Retinal pigment epithelial cell (primary cell): Measurements from ENCODE around the gene GPR15.

Source experiments
- DNase-seq: peaks from one replicate; pipeline ENCODE4 v3.0.0-alpha.2; 2010; ENCODE audit warnings: low read depth
- H3K4me3 ChIP-seq: 2 replicates; pipeline ENCODE4 v1.5.1; 2011; ENCODE audit warnings: mild to moderate bottlenecking, low read length, control low read depth, moderate library complexity
- CTCF ChIP-seq: conservative IDR thresholded peaks from 2 replicates; pipeline ENCODE4 v1.5.1; 2011; ENCODE audit warnings: low read depth, low read length, control low read depth, inconsistent platforms

GPR15 gene

GRCh38 chr3:98531622-98532274 lies at the start of gene GPR15:
Gene GPR15 (plus strand): TSS chr3:98531978. CDS start chr3:98532034, 56 bp downstream.
- TF ChIP-seq CTCF: no peak
- H3K4me3 ChIP-seq: no peak within 1 kb of the TSS
- DNase-seq: no peak

GRCh38 chr3:98482717-98483482 lies 48.9 kb upstream of the GPR15 start:
- no peak for TF ChIP-seq CTCF
- no peak overlapping the region for H3K4me3 ChIP-seq
- no peak for DNase-seq

GRCh38 chr3:98483626-98484025 lies 48.2 kb upstream of the GPR15 start:
- DNase-seq: no peak
- no peak for TF ChIP-seq CTCF
- no peak overlapping the region for H3K4me3 ChIP-seq

GRCh38 chr3:98497381-98497780 lies 34.4 kb upstream of the GPR15 start, which contains the start of gene OR5K2:
Gene OR5K2 (plus strand): TSS chr3:98497681. CDS start chr3:98497681, 0 bp downstream.
- no peak within 1 kb of the TSS for H3K4me3 ChIP-seq
- DNase-seq: no peak
- TF ChIP-seq CTCF: no peak

GRCh38 chr3:98500019-98500418 lies 31.8 kb upstream of the GPR15 start:
- no peak for TF ChIP-seq CTCF
- H3K4me3 ChIP-seq: no peak overlapping the region
- no peak for DNase-seq

GRCh38 chr3:98501270-98501669 lies 30.5 kb upstream of the GPR15 start:
- no peak for TF ChIP-seq CTCF
- H3K4me3 ChIP-seq: no peak overlapping the region
- DNase-seq: no peak
